ENCODE measurements around the gene ANXA6. TPM values are rescaled to one million over a fixed set of nuclear protein-coding genes. Genes with fewer than 3 reads are reported as not detected.

ANXA6 gene
- total and polyA plus RNA-seq, 2 experiments from 2014 or later, result 122 to 152 TPM

DNA sequence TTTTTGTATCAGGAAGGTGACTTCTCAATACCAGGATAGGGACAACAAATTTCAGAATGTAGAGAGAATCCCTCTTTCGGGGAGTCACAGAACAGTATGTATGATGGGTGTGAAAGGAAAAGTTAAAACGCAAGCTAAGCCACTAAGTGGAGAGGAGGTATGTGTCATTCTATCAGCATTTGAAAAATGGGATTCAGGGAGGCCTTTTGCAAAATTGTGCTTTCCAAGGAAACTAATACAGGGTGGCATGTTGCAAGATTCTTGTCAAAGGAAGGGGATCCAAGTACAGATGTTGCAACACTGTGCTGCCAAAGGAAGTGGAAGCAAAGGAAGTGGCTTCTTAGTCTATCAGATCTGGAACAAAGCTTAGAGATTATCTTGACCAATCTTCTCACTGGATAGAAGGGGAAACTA is 64.1 kb downstream of the ANXA6 start:
- TF ChIP-seq EZH2 (IDR thresholded peaks at IDR 0.05; ENCODE audit: borderline replicate concordance) (no peak), EZH2phosphoT487 (IDR thresholded peaks at IDR 0.05; ENCODE audit: low read depth, severe bottlenecking, unreplicated experiment) (no peak), CTCF (IDR thresholded peaks at IDR 0.05; ENCODE audit: poor library complexity) (no peak)
- H3K36me3 ChIP-seq (replicated peaks; ENCODE audit: insufficient read depth, low read depth), result no peaks in the 10 kb centered on the region
- no peaks in the 10 kb centered on the region for H3K27me3 ChIP-seq
- no peaks in the 10 kb centered on the region for H3K79me2 ChIP-seq
- no peaks in the 10 kb centered on the region for H4K20me1 ChIP-seq (ENCODE audit: insufficient read depth, poor library complexity, severe bottlenecking)
- H3K27ac ChIP-seq, result peak overlapping the region; percentile 94
- H3K4me2 ChIP-seq, result peak overlapping the region; percentile 18
- peaks cover 34% of the 10 kb centered on the region for H3K4me1 ChIP-seq (ENCODE audit: insufficient read depth)
- peak; percentile 57 for DNase-seq (ENCODE audit: low spot score)
- H3K9me2 ChIP-seq (replicated peaks; ENCODE audit: insufficient read depth), result no peaks in the 10 kb centered on the region
- WGBS (ENCODE audit: low lambda C conversion rate, missing lambda C conversion rate), result 56% methylated on average over 2 of the region's 2 CpGs
- no peak overlapping the region for H3K4me3 ChIP-seq
- no peaks in the 10 kb centered on the region for H3K9me3 ChIP-seq (ENCODE audit: low read depth)
- H2AFZ ChIP-seq, result no peak overlapping the region

DNA sequence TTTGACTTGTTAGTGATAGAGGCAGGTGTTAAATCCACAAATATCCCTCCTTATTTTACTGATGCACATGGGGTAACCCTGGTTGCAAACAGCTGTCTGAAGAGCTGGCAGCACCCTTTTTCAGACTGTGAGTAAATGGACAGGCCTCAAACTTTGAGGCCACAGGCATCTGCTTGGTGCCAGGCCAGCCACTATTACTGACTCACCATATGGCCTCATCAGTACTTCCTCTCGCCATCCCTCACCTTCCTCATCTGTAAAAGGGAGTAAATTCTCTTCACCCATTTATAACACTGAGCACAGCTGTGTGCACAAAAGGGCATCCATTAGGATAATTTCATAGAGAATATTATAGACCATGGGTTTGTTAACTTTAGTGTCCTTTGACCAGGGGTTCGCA is 64.8 kb downstream of the ANXA6 start:
- peaks cover 34% of the 10 kb centered on the region for H3K4me1 ChIP-seq (ENCODE audit: insufficient read depth)
- no peak overlapping the region for H2AFZ ChIP-seq
- H3K27ac ChIP-seq, result peak overlapping the region; percentile 94
- DNase-seq (ENCODE audit: low spot score), result no peak
- no peaks in the 10 kb centered on the region for H3K27me3 ChIP-seq
- TF ChIP-seq EZH2phosphoT487 (IDR thresholded peaks at IDR 0.05; ENCODE audit: low read depth, severe bottlenecking, unreplicated experiment), result no peak
- TF ChIP-seq EZH2 (IDR thresholded peaks at IDR 0.05; ENCODE audit: borderline replicate concordance), result no peak
- TF ChIP-seq CTCF (IDR thresholded peaks at IDR 0.05; ENCODE audit: poor library complexity), result no peak
- no peaks in the 10 kb centered on the region for H3K79me2 ChIP-seq
- no peaks in the 10 kb centered on the region for H3K36me3 ChIP-seq (replicated peaks; ENCODE audit: insufficient read depth, low read depth)
- peak overlapping the region; percentile 18 for H3K4me2 ChIP-seq
- no peaks in the 10 kb centered on the region for H3K9me3 ChIP-seq (ENCODE audit: low read depth)
- H3K9me2 ChIP-seq (replicated peaks; ENCODE audit: insufficient read depth), result no peaks in the 10 kb centered on the region
- no peaks in the 10 kb centered on the region for H4K20me1 ChIP-seq (ENCODE audit: insufficient read depth, poor library complexity, severe bottlenecking)
- 86% methylated on average over 2 of the region's 2 CpGs for WGBS (ENCODE audit: low lambda C conversion rate, missing lambda C conversion rate)
- H3K4me3 ChIP-seq, result no peak overlapping the region

DNA sequence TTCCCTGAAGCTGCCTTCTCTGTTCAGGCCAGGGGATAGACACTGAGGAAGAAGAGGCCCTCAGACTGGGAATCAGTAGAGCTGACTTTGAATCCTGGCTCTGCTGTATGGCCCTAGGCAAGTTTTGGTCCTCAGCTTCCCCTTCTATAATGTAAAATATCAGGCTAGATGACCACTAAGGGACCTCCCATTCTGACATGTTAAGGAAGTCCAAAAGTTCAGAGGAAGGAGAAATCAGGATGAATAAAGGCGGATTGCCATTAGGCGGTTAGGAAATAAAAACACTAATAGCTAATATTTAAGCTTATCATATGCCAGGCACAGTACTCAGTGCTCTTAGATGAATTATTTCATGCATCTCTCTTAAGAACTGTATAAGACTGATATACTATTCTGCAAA is 67.9 kb downstream of the ANXA6 start:
- H3K27me3 ChIP-seq, result no peaks in the 10 kb centered on the region
- peaks cover 24% of the 10 kb centered on the region for H3K4me1 ChIP-seq (ENCODE audit: insufficient read depth)
- no peak overlapping the region for H3K4me3 ChIP-seq
- H3K79me2 ChIP-seq, result no peaks in the 10 kb centered on the region
- H3K36me3 ChIP-seq (replicated peaks; ENCODE audit: insufficient read depth, low read depth), result no peaks in the 10 kb centered on the region
- TF ChIP-seq CTCF (IDR thresholded peaks at IDR 0.05; ENCODE audit: poor library complexity) (no peak), EZH2 (IDR thresholded peaks at IDR 0.05; ENCODE audit: borderline replicate concordance) (no peak), EZH2phosphoT487 (IDR thresholded peaks at IDR 0.05; ENCODE audit: low read depth, severe bottlenecking, unreplicated experiment) (no peak)
- no peaks in the 10 kb centered on the region for H4K20me1 ChIP-seq (ENCODE audit: insufficient read depth, poor library complexity, severe bottlenecking)
- H3K9me2 ChIP-seq (replicated peaks; ENCODE audit: insufficient read depth), result no peaks in the 10 kb centered on the region
- H3K27ac ChIP-seq, result no peak overlapping the region
- DNase-seq (ENCODE audit: low spot score), result no peak
- H2AFZ ChIP-seq, result no peak overlapping the region
- WGBS (ENCODE audit: low lambda C conversion rate, missing lambda C conversion rate), result 94% methylated on average over 2 of the region's 2 CpGs
- no peaks in the 10 kb centered on the region for H3K9me3 ChIP-seq (ENCODE audit: low read depth)
- no peak overlapping the region for H3K4me2 ChIP-seq

GRCh38 chr5:151088986-151089385 is 68.6 kb downstream of the ANXA6 start:
- no peak for DNase-seq (ENCODE audit: low spot score)
- H3K4me3 ChIP-seq, result no peak overlapping the region
- no peak overlapping the region for H2AFZ ChIP-seq
- H3K27ac ChIP-seq, result no peak overlapping the region
- TF ChIP-seq EZH2 (IDR thresholded peaks at IDR 0.05; ENCODE audit: borderline replicate concordance) (no peak), EZH2phosphoT487 (IDR thresholded peaks at IDR 0.05; ENCODE audit: low read depth, severe bottlenecking, unreplicated experiment) (no peak), CTCF (IDR thresholded peaks at IDR 0.05; ENCODE audit: poor library complexity) (no peak)
- H3K4me2 ChIP-seq, result no peak overlapping the region
- no peaks in the 10 kb centered on the region for H3K9me2 ChIP-seq (replicated peaks; ENCODE audit: insufficient read depth)
- WGBS (ENCODE audit: low lambda C conversion rate, missing lambda C conversion rate), result 90% methylated on average over 4 of the region's 4 CpGs
- no peaks in the 10 kb centered on the region for H3K9me3 ChIP-seq (ENCODE audit: low read depth)
- no peaks in the 10 kb centered on the region for H4K20me1 ChIP-seq (ENCODE audit: insufficient read depth, poor library complexity, severe bottlenecking)
- no peaks in the 10 kb centered on the region for H3K36me3 ChIP-seq (replicated peaks; ENCODE audit: insufficient read depth, low read depth)
- H3K79me2 ChIP-seq, result no peaks in the 10 kb centered on the region
- peaks cover 19% of the 10 kb centered on the region for H3K4me1 ChIP-seq (ENCODE audit: insufficient read depth)
- H3K27me3 ChIP-seq, result no peaks in the 10 kb centered on the region
